Activated CD8-positive, alpha-beta memory T cell treated with anti-CD3 and anti-CD28 coated beads for 36 hours (primary cell): Measurements from ENCODE around the gene LNPEP. TPM values are rescaled to one million over a fixed set of nuclear protein-coding genes. Genes with fewer than 3 reads are reported as not detected.
"Not testable (repeated sequence)": the region's sequence is repeated elsewhere in the genome, so short reads cannot be mapped to it uniquely, and the experiment has no call there.

Experiments
- CTCF ChIA-PET: fragments of 350-600 bp; sonication (Branson Sonifier 250); formaldehyde crosslinking; loops from one replicate; lab custom pipeline; 2021; ENCODE audit warnings: antibody characterized with exemption; lab: Charles Lee
- POLR2A ChIA-PET: fragments of 350-600 bp; sonication (Branson Sonifier 250); formaldehyde crosslinking; loops from one replicate; lab custom pipeline; 2021; ENCODE audit warnings: antibody characterized with exemption; lab: Charles Lee
- total RNA-seq, 2 experiments: library from RNA; stranded (reverse); gene quantifications; one replicate each; pipeline ENCODE4 v1.2.3, GENCODE V29; 2021

Gene LNPEP
- total RNA-seq, 2 experiments from 2014 or later, result 37.6 to 38.6 TPM

GRCh38 chr5:96926276-96926675 is 9.6 kb upstream of the LNPEP start:
- POLR2A ChIA-PET, result no interaction called here

GRCh38 chr5:96927008-96927407 is 8.9 kb upstream of the LNPEP start:
- ChIA-PET CTCF (no interaction called here), POLR2A (interaction anchor here (1.1 kb wide), 1 partner anchor 23 kb away, joined by 4 read pairs; no protein-coding TSS in a partner anchor)

More at GRCh38 chr5:96926276-96926675, 9.6 kb upstream of the LNPEP start:
- CTCF ChIA-PET, result interaction anchor here (0.7 kb wide), 1 partner anchor 29 kb away, joined by 6 read pairs; no protein-coding TSS in a partner anchor

- ChIA-PET CTCF (no interaction called here), POLR2A (no interaction called here)
Observed at GRCh38 chr5:96928931-96929708, 6.8 kb upstream of the LNPEP start.

- CTCF ChIA-PET, result no interaction called here
- POLR2A ChIA-PET, result no interaction called here
Observed at GRCh38 chr5:96930058-96930457, 5.8 kb upstream of the LNPEP start.

- ChIA-PET CTCF (no interaction called here), POLR2A (no interaction called here)
Observed at GRCh38 chr5:96930589-96930988, 5.3 kb upstream of the LNPEP start.

GRCh38 chr5:96931037-96931436 is 4.8 kb upstream of the LNPEP start:
- POLR2A ChIA-PET, result not testable (repeated sequence)
- CTCF ChIA-PET, result interaction anchor here (0.7 kb wide), 1 partner anchor 247 kb away, joined by 3 read pairs; no protein-coding TSS in a partner anchor

GRCh38 chr5:96931605-96932004 is 4.3 kb upstream of the LNPEP start:
- ChIA-PET CTCF (interaction anchor here (0.7 kb wide), 1 partner anchor 247 kb away, joined by 3 read pairs; no protein-coding TSS in a partner anchor), POLR2A (no interaction called here)

- ChIA-PET POLR2A (no interaction called here), CTCF (no interaction called here)
Observed at GRCh38 chr5:96932026-96932425, 3.9 kb upstream of the LNPEP start.

GRCh38 chr5:96933764-96934707 is 1.8 kb upstream of the LNPEP start:
- ChIA-PET POLR2A (interaction anchor here (0.7 to 1.0 kb wide), 2 partner anchors 30 to 57 kb away, joined by 3 read pairs; no protein-coding TSS in a partner anchor), CTCF (interaction anchor here (1.3 to 1.6 kb wide), 2 partner anchors 62 to 65 kb away, joined by 4 read pairs; no protein-coding TSS in a partner anchor)

GRCh38 chr5:96934708-96935558 is 947 bp upstream of the LNPEP start:
- ChIA-PET CTCF (no interaction called here), POLR2A (interaction anchor here (0.5 to 1.5 kb wide), 4 partner anchors 58 to 272 kb away, joined by 3 to 4 read pairs (median 3); no protein-coding TSS in a partner anchor)

GRCh38 chr5:96936431-96937320 is 796 bp downstream of the LNPEP start:
- ChIA-PET POLR2A (interaction anchor here (0.6 to 1.5 kb wide), 9 partner anchors 21 to 274 kb away, joined by 3 to 5 read pairs (median 3); partner anchors contain the start of gene ERAP1), CTCF (interaction anchor here (1.1 to 1.3 kb wide), 2 partner anchors 21 to 67 kb away, joined by 3 to 5 read pairs; no protein-coding TSS in a partner anchor)

- ChIA-PET POLR2A (no interaction called here), CTCF (interaction anchor here (1.6 kb wide), 1 partner anchor 10 kb away, joined by 3 read pairs; no protein-coding TSS in a partner anchor)
Observed at GRCh38 chr5:96940586-96940985, 4.7 kb downstream of the LNPEP start.

- ChIA-PET CTCF (interaction anchor here (1.6 kb wide), 1 partner anchor 9 kb away, joined by 3 read pairs; no protein-coding TSS in a partner anchor), POLR2A (no interaction called here)
Observed at GRCh38 chr5:96941140-96941539, 5.3 kb downstream of the LNPEP start.

GRCh38 chr5:96942078-96942477 is 6.2 kb downstream of the LNPEP start:
- ChIA-PET CTCF (interaction anchor here (1.6 kb wide), 1 partner anchor 8 kb away, joined by 3 read pairs; no protein-coding TSS in a partner anchor), POLR2A (interaction anchor here (0.7 kb wide), 1 partner anchor 36 kb away, joined by 4 read pairs; no protein-coding TSS in a partner anchor)

- ChIA-PET POLR2A (no interaction called here), CTCF (no interaction called here)
Observed at GRCh38 chr5:96942911-96943310, 7.0 kb downstream of the LNPEP start.

- POLR2A ChIA-PET, result no interaction called here
Observed at GRCh38 chr5:96943799-96944198, 7.9 kb downstream of the LNPEP start.

More at GRCh38 chr5:96943799-96944198, 7.9 kb downstream of the LNPEP start:
- CTCF ChIA-PET, result no interaction called here
